ENCODE results near the gene SLC17A3.

Gene SLC17A3

GRCh38 chr6:25834950-25835349, 39.1 kb downstream of the SLC17A3 start:
- DNase-seq: no peak

GRCh38 chr6:25833136-25833535, 40.9 kb downstream of the SLC17A3 start:
- DNase-seq: no peak

- no peak for DNase-seq
Observed at GRCh38 chr6:25832670-25833069, 41.4 kb downstream of the SLC17A3 start.

GRCh38 chr6:25832307-25832662, 41.8 kb downstream of the SLC17A3 start:
- DNase-seq: no peak

- DNase-seq: no peak
Observed at GRCh38 chr6:25831532-25832306, 42.3 kb downstream of the SLC17A3 start, which contains the start of gene SLC17A1. Gene SLC17A1, minus strand, starts transcription at chr6:25832052. Its CDS starts 1,495 bp downstream, at chr6:25830557.

GRCh38 chr6:25830458-25830857, 43.6 kb downstream of the SLC17A3 start:
- no peak for DNase-seq

- no peak for DNase-seq
Observed at GRCh38 chr6:25829375-25829774, 44.7 kb downstream of the SLC17A3 start.

GRCh38 chr6:25821341-25821740, 52.7 kb downstream of the SLC17A3 start:
- no peak for DNase-seq

GRCh38 chr6:25816252-25816651, 57.8 kb downstream of the SLC17A3 start:
- DNase-seq: no peak

- no peak for DNase-seq
Observed at GRCh38 chr6:25815194-25815593, 58.8 kb downstream of the SLC17A3 start.

- DNase-seq: no peak
Observed at GRCh38 chr6:25804804-25805203, 69.2 kb downstream of the SLC17A3 start.

- DNase-seq: no peak
Observed at GRCh38 chr6:25801436-25801835, 72.6 kb downstream of the SLC17A3 start.

All from GF-D8 (cell line).